ENCODE measurements around the gene TECPR1.

- TF ChIP-seq CTCF (IDR thresholded peaks at IDR 0.05) (no peak), POLR2A (IDR thresholded peaks at IDR 0.05) (no peak)
These were observed 17.4 kb downstream of the TECPR1 start for GRCh38 chr7:98234429-98235147.
